GM12801 (cell line): Measurements from ENCODE around the gene ATP13A4.

Experiments
- CTCF ChIP-seq: IDR thresholded peaks from one replicate; pipeline ENCODE4 v1.5.1; 2011; ENCODE audit warnings: control low read depth; ENCODE audit not compliant: insufficient read length; ENCODE audit errors: extremely low read depth

The ATP13A4 gene

GRCh38 chr3:193502871-193503270 is 51.8 kb downstream of the ATP13A4 start:
- no peak for TF ChIP-seq CTCF

DNA sequence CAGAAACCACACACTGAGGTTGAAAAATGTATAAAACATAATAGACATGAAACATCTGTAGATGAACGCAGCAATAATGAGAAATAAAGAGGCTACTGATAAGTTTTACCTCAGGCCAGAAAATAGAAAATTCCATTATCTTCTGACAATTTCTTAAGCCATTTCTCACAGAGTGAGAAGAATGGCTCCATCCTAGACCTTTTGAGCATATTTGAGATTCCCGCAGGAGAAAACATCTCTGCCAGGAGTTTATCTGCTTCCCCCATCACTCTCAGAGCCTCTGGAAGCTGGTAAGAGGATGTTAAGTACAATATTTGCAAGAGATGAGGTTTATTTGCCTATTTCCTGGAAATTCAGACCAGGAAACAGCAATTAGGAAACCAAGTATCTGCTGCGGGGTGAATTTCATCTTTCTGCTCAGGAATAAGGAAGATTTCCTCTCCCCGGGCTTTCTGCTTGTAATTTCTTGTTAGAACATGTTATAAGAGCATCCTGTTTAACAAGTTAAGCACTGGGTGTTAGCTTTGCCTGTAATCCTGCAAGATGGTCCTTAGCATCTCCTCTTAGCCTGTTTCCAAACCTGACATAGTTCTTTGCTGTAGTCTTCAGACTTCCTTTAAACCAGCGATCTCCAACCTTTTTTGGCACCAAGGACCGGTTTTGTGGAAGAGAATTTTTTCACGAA is 54.8 kb downstream of the ATP13A4 start:
- TF ChIP-seq CTCF = no peak

DNA sequence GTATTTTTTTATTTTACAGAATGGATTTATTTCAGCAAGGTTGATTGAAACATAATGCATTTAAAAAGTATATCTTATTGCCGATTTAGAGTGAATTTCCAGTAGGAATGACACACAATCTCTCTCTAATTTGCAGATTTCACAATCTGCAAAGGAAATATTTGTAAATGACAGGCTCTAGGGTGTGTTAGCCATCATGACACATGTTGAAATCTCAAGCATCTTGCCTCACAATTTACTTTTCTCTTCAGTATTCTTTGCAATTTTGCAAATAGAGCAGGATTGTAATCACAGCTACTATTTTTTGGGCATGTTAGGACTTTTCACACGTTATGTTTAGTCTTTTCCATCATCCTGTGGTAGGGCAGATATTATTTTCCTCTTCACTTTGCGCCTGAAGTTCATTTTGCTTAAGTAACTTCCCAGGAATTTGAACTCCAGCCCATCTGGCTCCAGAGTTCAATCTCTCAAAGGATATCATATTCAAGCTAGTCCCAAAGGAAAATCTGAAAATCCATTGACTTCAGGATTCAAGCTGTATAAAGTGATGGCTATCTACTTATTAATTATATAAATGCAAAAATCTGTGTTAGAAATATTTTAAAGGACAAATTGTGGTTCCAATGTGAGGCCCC is 55.4 kb downstream of the ATP13A4 start:
- TF ChIP-seq CTCF = no peak

DNA sequence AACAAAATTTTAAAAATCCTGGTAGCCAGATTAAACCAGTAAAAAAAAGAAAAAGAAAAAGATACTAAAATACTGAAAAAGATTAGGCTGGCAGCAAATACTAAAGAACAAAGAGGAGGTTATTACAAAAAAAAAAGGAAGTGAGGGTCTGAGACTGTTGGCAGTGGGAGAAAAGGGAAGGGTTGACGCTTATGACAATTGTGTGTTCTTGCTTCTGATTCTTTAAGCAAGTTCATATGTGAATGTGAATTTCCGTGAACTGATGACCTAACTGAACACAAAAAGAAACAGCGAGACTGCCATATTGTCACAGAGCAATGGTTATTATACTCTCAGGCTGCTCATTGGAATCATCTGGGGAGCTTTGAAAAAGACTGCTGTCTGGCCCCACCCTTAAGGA is 56.5 kb downstream of the ATP13A4 start:
- no peak for TF ChIP-seq CTCF

- TF ChIP-seq CTCF = no peak
Measured at GRCh38 chr3:193496658-193497057, 58.0 kb downstream of the ATP13A4 start.

- no peak for TF ChIP-seq CTCF
Measured at GRCh38 chr3:193491026-193491425, 63.7 kb downstream of the ATP13A4 start.

DNA sequence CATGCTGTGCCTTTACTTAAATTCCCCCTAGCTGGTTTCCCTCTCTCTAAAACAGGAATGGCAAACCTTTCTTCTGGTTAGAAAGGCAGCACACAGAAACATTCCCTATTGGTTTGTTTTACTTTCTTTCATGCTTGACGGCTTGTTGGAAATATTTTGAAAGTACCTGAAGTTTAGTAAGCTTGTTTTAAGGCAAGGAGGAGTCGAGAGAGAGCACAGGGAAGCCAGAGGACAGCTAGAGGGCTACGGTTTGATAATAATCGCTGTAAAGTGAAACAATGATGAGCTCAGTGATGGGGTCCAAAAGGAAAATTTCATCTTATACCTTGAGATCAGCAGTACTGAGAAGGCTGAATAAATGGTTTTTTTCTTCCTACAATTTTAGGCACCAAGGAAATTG is 64.1 kb downstream of the ATP13A4 start:
- no peak for TF ChIP-seq CTCF
